SH-SY5Y (cell line): ENCODE measurements around the gene MAN1A1.

Source experiments
- GATA2 ChIP-seq: IDR thresholded peaks from 2 replicates; pipeline ENCODE4 v1.6.1; 2011; ENCODE audit warnings: mild to moderate bottlenecking, low read depth, low read length
- GATA3 ChIP-seq: IDR thresholded peaks from 2 replicates; pipeline ENCODE4 v1.6.1; 2011; ENCODE audit warnings: low read depth, mild to moderate bottlenecking, low read length, moderate library complexity

GRCh38 chr6:119339941-119340456 lies 9.6 kb downstream of the MAN1A1 start:
- no peak for TF ChIP-seq GATA2
- no peak for TF ChIP-seq GATA3
